ENCODE measurements around the gene SLC16A3.

DNA sequence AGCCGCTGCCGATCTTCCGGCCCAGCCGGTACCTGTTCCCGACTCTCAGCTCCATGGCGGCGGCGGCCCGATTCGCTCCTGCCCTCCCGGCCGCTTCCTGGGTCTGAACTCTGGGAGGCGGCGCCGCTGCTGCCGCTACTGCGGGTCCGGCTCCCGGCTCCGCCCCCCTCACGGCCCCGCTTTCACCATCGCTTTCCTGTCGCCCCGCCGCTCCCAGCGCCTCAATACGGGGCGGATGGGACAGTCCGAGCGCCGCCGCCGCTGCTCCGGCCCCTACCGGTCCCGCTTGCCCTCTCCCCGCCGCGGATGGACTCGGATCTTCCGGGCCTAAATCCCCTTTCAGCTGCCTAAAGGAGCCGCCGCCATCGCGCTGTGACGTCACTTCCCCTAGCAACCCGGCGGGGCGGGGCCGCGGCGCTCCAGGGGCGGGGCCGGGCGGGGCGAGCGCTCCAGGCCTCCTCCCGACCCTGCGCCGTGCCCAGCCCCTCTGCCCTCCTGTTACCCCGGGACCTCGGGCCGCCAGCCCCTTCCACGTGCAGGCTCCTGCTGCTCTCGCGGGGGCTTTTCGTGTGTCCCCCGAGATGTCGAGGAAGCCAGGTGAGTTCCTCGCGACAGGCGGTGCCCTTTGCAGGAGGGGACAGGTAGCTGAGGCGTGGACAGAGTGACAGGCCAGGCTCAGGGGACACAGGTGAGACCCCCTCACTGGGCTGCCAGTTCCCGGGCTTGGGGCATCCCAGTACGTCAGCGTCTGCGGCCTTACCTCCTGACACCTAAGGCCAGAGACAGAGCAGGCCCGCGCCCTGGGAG, 44.7 kb downstream of the SLC16A3 start, which contains the start of gene CSNK1D:
- TF ChIP-seq POLR2A (IDR thresholded peaks at IDR 0.05; ENCODE audit: control extremely low read depth in 1 of 2, low read depth in 2 of 2, low read length in 2 of 2) (peak in 1 of 2 experiments; percentile 70; a peak in 1 of 3 replicates), EZH2 (IDR thresholded peaks at IDR 0.05; ENCODE audit: low read depth, low read length, severe bottlenecking) (no peak), SP1 (IDR thresholded peaks at IDR 0.05; ENCODE audit: low read depth, low read length) (no peak; the same call in 1 of the 2 replicates), KDM5A (IDR thresholded peaks at IDR 0.05; ENCODE audit: low read length) (no peak), YY1 (IDR thresholded peaks at IDR 0.05; ENCODE audit: low read depth, low read length) (peak; percentile 91)
- TF ChIP-seq, protein P1, sequence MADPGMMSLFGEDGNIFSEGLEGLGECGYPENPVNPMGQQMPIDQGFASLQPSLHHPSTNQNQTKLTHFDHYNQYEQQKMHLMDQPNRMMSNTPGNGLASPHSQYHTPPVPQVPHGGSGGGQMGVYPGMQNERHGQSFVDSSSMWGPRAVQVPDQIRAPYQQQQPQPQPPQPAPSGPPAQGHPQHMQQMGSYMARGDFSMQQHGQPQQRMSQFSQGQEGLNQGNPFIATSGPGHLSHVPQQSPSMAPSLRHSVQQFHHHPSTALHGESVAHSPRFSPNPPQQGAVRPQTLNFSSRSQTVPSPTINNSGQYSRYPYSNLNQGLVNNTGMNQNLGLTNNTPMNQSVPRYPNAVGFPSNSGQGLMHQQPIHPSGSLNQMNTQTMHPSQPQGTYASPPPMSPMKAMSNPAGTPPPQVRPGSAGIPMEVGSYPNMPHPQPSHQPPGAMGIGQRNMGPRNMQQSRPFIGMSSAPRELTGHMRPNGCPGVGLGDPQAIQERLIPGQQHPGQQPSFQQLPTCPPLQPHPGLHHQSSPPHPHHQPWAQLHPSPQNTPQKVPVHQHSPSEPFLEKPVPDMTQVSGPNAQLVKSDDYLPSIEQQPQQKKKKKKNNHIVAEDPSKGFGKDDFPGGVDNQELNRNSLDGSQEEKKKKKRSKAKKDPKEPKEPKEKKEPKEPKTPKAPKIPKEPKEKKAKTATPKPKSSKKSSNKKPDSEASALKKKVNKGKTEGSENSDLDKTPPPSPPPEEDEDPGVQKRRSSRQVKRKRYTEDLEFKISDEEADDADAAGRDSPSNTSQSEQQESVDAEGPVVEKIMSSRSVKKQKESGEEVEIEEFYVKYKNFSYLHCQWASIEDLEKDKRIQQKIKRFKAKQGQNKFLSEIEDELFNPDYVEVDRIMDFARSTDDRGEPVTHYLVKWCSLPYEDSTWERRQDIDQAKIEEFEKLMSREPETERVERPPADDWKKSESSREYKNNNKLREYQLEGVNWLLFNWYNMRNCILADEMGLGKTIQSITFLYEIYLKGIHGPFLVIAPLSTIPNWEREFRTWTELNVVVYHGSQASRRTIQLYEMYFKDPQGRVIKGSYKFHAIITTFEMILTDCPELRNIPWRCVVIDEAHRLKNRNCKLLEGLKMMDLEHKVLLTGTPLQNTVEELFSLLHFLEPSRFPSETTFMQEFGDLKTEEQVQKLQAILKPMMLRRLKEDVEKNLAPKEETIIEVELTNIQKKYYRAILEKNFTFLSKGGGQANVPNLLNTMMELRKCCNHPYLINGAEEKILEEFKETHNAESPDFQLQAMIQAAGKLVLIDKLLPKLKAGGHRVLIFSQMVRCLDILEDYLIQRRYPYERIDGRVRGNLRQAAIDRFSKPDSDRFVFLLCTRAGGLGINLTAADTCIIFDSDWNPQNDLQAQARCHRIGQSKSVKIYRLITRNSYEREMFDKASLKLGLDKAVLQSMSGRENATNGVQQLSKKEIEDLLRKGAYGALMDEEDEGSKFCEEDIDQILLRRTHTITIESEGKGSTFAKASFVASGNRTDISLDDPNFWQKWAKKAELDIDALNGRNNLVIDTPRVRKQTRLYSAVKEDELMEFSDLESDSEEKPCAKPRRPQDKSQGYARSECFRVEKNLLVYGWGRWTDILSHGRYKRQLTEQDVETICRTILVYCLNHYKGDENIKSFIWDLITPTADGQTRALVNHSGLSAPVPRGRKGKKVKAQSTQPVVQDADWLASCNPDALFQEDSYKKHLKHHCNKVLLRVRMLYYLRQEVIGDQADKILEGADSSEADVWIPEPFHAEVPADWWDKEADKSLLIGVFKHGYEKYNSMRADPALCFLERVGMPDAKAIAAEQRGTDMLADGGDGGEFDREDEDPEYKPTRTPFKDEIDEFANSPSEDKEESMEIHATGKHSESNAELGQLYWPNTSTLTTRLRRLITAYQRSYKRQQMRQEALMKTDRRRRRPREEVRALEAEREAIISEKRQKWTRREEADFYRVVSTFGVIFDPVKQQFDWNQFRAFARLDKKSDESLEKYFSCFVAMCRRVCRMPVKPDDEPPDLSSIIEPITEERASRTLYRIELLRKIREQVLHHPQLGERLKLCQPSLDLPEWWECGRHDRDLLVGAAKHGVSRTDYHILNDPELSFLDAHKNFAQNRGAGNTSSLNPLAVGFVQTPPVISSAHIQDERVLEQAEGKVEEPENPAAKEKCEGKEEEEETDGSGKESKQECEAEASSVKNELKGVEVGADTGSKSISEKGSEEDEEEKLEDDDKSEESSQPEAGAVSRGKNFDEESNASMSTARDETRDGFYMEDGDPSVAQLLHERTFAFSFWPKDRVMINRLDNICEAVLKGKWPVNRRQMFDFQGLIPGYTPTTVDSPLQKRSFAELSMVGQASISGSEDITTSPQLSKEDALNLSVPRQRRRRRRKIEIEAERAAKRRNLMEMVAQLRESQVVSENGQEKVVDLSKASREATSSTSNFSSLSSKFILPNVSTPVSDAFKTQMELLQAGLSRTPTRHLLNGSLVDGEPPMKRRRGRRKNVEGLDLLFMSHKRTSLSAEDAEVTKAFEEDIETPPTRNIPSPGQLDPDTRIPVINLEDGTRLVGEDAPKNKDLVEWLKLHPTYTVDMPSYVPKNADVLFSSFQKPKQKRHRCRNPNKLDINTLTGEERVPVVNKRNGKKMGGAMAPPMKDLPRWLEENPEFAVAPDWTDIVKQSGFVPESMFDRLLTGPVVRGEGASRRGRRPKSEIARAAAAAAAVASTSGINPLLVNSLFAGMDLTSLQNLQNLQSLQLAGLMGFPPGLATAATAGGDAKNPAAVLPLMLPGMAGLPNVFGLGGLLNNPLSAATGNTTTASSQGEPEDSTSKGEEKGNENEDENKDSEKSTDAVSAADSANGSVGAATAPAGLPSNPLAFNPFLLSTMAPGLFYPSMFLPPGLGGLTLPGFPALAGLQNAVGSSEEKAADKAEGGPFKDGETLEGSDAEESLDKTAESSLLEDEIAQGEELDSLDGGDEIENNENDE (IDR thresholded peaks at IDR 0.05; ENCODE audit: insufficient replicate concordance, low read length) = no peak
- TF ChIP-seq, protein P2, sequence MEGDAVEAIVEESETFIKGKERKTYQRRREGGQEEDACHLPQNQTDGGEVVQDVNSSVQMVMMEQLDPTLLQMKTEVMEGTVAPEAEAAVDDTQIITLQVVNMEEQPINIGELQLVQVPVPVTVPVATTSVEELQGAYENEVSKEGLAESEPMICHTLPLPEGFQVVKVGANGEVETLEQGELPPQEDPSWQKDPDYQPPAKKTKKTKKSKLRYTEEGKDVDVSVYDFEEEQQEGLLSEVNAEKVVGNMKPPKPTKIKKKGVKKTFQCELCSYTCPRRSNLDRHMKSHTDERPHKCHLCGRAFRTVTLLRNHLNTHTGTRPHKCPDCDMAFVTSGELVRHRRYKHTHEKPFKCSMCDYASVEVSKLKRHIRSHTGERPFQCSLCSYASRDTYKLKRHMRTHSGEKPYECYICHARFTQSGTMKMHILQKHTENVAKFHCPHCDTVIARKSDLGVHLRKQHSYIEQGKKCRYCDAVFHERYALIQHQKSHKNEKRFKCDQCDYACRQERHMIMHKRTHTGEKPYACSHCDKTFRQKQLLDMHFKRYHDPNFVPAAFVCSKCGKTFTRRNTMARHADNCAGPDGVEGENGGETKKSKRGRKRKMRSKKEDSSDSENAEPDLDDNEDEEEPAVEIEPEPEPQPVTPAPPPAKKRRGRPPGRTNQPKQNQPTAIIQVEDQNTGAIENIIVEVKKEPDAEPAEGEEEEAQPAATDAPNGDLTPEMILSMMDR (IDR thresholded peaks at IDR 0.05; ENCODE audit: control extremely low read depth in 1 of 3, insufficient read depth in 1 of 3, low read depth in 1 of 3, low read length in 3 of 3) = no peak

All from H1 (cell line).